ENCODE results near the gene PANK4.

PANK4 gene

DNA sequence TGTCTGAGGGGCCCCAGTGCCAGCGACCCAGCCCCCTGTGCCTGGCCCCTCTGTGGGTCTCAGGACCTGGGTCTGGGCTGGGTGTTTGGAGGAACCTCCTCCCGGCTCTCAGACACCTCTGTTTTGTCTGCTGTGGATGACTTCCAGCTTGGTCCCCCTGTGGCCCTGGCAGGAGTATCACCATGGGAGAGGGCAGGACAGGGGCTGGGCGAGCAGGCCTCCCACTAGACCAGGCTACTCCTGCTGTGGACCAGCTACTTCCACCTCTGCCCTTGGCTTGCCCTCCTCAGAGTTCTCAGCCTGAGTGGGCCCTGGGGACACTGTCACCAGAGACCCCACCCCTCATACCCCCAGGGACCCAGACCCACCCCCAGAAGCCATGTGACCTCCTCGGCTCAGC, 28.5 kb downstream of the PANK4 start:
- no peak for DNase-seq (ENCODE audit: low read depth)

DNA sequence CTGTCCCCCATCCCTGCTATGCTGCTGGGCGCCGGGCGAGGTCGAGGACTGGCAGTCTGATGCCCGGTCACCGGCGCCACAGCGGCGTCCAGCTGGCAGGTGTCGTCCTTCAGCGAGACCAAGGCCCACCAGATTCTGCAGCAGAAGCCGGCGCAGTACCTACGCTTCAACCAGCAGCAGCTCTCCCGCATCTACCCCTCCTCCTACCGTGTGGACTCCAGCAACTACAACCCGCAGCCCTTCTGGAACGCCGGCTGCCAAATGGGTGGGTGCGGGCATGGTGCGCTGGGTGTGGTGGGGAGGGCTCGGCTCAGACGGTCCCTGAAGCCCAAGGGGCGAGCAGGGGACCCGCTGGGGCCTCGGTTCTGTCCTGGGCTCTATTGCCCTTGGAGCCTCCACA, 29.6 kb downstream of the PANK4 start:
- DNase-seq (ENCODE audit: low read depth): no peak

DNA sequence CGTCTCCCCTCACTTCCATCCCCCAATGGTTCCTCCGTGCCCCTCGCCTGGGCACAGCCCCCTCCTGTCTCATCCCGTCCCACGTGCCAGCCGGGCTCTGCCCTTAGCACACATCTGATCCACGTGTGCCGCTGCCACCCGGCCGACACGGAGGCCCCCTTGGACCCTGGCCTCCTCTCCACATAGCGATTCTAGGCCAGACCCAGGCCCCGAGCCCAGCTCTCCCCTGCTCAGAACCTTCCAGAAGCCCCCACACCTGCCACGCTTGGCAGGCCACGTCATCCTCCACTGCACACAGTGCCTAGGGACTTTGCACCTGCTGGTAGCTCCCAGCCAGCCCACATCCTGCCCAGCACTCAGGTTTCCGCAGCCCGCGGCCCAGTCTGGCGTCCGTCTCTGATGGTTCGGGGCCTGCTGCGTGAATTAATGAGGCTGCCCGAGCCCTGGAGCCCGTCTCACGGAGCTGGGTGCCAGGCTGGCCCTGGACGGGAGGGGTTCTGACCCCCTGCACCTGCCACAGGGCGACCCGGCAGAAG, 30.2 kb downstream of the PANK4 start:
- no peak for DNase-seq (ENCODE audit: low read depth)

DNA sequence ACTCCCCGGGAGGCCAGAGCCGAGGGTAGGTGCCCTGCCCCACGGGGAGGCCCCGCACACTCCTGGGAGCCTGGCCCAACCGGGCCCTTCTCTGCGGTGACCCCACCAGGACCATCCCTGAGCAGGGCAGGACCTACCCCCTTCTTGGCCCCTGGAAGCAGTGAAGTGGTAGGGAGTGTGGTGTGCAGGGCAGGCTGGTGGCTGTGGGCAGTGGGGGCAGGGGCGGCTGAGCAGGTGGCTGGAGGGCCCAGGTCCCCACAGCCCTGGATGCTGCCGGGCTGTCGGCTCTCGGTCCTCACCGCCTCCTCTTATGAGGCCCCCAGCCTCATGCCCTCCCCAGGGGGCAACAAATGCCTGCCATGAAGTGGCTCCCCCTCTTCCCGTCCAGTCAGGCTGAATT, 30.9 kb downstream of the PANK4 start:
- DNase-seq (ENCODE audit: low read depth): no peak

DNA sequence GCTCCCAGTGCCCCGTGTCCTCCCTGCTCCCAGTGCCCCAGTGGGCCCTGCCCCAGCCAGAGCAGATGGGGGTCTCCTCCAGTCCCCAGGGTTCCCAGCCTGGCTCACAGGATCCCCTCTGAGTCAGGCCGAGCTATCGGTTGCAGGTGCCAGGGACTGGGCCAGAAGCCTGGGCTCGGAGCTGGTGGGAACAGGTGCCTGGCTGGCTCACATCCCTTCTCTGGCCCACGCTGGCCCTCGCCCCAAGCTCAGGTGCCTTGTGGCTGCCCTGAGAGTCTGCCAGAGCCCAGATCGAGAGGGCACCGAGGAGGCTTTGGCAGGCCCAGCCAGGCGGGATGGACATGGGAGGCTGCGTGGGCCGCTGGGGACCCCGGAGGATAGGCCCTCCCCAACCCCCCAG, 31.4 kb downstream of the PANK4 start:
- no peak for DNase-seq (ENCODE audit: low read depth)

DNA sequence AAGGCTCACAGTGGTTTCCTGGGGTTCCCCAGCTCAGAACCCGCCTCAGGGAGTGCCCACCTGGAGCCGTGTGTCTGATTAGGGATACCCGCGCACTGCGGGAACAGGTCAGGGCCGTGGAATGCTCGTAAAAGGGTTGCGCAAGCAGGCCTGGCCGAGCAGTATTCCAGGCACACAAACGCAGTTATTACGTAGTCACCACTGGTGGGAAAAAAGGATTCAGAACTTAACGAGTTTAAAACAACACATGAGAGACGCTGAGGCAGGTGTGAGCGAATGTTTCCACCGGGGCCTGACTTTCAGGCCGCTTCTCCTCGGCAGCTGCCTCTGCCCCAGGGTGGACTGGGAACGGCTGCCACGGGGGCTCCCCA, 32.1 kb downstream of the PANK4 start:
- DNase-seq (ENCODE audit: low read depth): no peak

DNA sequence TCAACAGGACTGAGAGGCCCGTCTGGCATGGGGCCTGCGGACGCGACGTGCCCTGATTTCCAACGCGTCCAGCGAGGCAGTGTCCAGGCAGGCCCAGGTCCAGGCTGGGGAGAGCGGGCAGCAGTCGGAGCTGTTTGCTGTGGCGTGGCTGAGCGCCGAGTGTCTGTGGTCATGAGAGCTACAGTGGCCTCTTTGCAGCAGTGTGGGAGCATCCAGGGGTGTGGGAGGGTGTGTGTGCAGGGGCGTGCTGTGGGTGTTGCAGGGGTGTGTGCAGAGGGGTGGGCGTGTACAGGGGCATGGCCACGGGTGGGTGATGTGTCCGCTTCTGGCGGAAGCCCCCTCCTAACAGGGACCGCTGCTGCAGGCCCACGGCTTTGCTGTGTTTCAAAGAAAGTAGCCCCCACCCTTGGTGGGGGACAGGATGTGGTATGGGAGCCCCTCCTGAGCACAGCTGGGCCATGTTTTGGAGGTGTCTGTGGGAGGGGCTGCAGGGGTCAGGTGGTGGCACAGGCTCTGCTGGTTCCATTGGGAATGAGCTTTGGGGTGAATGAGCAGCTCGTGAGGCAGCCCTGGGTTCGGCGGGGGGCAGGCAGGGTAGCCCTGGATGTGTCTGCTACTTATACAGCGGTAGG, 32.6 kb downstream of the PANK4 start:
- DNase-seq (ENCODE audit: low read depth): no peak

DNA sequence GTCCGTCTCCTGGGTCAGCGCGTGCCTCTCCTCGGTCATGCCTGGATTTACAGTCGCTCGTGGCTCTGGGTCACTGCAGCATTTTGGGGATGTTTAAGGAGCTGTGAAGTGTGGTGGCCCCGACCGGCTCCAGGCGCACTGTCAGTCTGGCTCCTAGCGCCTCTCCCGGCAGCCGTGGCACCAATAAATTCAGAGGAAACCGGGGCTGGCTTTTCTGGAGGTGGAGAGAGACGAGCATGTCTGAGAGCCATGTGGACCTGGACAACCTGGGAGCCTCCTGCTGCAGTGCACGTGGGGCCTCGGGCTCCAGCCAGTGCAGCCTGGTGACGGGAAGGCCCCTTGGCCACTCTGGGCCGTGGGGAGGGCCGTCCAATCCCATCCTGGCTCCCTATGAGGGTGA, 33.2 kb downstream of the PANK4 start:
- DNase-seq (ENCODE audit: low read depth): no peak

DNA sequence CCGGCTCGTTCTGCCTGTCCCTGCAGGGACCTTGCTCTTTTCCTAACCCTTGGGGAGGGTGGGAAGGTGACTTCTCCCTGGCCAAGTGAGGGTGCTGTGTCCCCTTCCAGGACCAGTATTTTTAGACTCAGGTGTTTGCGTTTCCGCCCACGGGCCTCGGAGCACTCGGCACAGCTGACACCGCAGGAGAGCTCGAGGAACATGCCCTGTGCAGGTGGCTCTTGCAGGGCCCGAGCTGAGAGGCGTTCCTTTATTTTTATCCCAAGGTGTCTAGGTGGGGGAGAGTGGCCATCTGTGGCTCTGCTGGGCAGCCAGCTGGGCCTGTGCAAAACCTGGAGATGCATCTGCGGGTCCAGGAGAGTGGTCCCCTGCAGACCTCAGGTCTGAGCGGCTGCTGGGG, 34.3 kb downstream of the PANK4 start:
- no peak for DNase-seq (ENCODE audit: low read depth)

DNA sequence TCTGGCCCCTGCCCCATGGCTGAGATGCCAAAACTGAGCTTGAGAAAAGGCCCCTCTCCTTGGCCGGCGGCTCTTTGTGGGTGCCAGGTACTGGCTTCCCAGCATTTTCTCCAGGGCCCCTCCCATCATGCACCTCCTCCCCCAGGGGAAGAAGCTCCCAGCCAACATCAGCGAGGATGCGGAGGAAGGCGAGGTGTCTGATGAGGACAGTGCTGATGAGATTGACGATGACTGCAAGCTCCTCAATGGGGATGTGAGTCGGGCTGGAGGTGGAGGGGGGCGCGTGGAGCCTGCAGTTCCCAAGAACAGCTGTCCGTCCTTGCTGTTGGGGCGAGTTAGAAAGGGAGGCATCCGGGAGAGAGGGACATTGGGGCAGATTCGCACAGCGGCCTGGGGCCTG, 36.8 kb downstream of the PANK4 start:
- DNase-seq (ENCODE audit: low read depth): no peak

DNA sequence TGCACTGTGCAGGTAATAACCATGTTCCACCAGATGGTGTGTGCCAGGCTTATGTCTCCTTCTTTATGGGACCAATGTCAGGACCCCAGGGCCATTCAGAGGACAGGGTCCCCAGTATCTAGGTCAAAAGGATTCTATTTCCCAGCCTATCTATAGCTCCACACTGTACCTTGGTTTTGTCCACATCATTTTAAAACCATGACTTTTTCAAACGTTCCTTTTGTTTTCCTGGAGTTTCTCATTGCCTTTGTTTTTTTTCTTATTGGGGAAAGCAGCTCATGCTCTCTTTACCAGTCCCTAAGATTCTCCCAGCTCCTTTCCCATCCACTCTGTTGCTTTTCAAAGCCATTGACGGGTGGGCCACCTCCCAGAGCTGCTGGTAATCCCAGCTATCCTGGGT, 37.7 kb downstream of the PANK4 start:
- DNase-seq (ENCODE audit: low read depth): no peak

DNA sequence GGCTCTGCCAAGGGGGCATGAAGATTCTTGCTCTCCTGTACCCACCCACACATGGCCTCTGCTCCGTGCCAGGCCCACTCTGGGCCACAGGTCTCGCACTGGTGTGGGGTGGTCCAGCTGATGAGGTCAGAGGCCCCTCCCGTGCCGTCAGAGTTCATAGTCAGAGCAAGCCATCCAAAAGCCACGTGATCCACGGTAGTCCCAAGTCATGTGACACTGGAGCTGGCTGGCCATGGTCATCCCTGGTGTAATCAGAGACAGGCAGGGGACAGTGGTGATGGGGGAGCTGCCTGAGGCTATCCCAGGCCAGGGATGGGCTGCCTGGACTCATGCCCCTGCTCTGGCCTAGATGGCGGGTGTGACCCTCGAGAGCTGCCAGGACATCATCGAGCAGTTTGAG, 39.8 kb downstream of the PANK4 start:
- DNase-seq (ENCODE audit: low read depth): no peak

DNA sequence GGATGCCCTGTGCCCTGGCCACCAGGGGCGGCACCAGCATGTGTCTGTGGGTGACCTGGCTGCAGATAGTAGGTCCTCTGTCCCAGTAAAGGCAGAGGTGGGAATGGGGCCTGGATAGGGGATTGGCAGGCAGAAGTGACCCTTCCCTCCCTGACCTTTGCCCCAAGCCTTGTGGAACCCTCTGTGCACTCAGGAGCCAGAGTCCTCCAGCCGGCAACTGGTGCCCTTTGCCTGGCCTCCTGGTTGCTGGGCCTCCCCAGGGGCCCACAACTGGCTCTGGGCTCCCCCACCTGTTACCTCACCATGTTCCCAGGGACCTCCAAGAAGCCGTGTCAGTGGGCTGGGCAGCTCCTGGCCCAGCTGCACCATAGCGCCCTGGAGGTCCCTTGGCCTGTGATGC, 40.4 kb downstream of the PANK4 start:
- DNase-seq (ENCODE audit: low read depth): no peak

DNA sequence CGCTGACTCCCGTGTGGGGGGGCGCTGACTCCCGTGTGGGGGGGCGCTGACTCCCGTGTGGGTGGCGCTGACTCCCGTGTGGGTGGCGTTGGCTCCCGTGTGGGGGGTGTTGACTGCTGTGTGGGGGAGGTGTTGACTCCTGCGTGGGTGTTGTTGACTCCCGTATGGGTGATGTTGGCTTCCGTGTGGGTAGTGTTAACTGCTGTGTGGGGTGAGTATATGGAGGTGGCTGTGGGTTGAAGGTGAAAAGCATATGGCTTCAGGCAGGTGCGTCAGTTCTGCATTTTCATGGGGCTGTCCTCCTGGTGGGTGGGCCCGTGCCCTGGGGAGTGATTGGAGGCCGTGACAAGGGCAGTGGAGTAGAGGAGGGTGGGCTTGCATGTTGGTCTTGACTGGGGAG, 42.4 kb downstream of the PANK4 start:
- DNase-seq (ENCODE audit: low read depth): no peak

DNA sequence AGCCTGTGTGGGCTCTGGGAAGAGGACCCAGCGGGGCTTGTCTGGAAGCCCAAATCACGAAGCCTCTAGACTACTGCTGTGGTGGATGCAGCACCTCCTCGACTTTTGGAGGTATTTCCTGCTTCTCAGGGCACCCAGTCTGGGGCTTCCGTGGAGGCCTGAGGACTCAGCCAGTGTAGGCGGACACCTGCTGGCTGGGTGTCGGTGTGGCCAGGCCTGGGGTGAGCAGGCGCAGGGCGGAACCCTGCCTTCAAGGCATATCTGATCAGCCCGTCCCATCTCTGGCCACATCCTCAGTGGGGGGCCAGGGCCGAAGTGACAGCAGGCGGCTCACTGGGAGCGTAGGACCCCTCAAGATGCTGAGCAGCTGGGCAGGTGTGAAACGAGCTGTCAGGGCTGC, 43.4 kb downstream of the PANK4 start:
- DNase-seq (ENCODE audit: low read depth): no peak

DNA sequence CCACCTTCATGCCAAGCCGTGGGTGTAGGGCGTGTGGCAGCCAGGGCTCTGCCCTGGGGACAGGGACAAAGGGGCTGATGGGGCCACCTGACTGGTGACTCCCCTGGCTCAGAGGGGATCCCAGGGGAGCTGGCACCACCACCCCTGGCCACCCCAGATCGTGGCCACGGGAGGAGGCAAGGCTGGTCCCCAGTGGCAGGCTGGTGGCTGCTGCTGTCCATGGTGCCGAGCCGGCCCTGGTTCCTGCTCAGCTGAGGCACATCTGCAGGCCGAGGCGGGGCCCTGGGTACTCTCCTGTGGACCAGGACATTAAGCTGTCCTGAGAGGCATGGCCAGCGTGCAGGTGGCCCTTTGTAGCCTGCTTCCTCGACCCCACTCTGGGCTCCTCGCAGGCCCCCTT, 43.8 kb downstream of the PANK4 start:
- no peak for DNase-seq (ENCODE audit: low read depth)

DNA sequence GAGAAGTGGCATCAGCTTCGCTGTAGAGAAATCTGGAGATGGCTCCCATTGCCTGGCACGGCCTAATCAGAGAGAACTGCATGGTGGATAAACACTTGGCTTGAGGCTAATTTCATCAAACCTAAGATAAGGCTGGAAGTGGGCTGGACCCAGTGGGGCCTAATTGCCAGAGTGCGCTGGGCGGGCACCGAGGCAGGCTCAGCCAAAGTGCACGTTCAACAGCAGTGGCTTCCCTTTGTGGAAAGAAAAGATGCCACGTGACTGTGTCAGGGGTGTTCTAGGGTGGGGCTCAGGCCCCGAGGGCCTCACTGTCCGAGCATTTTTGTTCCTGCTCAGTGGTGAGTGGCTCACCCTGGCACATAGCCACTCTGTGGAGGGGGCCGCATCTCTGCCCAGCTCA, 44.5 kb downstream of the PANK4 start:
- DNase-seq (ENCODE audit: low read depth): no peak

DNA sequence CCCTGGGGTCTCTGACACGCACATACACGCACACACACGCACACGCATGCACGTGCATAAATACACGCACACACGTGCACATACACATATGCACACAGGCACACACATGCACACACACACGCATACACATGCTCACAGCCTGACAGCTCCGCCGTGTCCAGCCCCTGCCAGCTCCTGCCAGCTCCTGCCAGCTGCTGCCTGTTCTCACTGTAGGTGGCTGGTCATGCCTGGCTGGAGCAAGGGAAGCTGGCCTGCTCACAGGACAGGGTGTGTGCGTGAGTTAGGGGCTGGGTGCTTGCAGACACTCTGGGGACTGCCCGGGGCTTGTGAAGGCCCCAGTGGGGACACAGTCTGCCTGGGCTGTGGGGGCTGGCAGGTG, 45.4 kb downstream of the PANK4 start:
- no peak for DNase-seq (ENCODE audit: low read depth)

DNA sequence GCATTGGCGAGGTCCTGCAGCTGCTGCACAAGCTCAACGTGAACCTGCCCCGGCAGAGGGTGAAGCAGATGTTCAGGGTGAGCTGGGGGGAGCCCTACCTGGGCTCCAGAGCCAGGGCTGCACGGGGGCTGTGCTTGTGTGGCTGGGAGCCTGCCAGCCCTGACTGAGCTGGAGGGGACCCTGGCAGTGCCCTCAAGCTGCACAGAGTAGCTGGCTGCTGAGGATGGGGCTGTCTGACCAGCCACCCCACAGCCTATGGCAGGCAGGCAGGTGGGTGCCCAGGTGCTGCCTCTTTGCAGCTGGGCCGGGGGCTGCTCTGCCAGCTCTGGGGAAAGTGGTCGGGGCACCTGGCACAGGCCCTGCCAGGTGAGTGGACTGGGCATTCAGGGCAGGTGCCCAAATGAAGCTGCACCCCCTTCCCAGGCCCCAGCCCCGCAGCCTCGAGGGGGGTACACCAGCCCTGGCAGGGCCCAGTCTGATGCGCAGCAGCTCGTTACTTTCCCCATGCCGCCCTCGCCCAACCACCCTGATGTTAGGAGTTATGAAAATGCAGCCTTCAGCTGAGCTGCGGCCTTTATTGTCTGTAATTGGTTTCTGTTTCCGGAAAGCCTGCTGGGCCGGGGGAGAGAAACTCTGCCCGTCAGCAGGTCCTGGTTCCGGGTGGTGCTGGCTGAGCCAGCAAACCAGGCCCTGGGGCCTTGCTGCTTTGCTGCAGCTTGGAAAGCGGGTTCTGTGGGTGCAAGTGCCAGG, 46.0 kb downstream of the PANK4 start:
- no peak for DNase-seq (ENCODE audit: low read depth)

DNA sequence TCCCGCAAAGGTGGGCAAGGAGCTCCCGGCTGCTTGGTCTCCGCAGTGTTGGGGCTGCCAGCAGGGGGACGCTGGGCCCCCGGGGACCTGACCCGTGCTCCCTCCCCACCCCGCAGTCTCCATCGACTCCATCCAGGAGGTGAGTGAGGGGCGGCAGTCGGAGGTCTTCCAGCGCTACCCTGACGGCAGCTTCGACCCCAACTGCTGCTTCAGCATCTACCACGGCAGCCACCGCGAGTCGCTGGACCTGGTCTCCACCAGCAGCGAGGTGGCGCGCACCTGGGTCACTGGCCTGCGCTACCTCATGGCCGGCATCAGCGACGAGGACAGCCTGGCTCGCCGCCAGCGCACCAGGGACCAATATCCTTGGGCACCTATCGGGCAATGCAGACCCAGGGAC, 46.8 kb downstream of the PANK4 start:
- DNase-seq (ENCODE audit: low read depth): no peak

DNA sequence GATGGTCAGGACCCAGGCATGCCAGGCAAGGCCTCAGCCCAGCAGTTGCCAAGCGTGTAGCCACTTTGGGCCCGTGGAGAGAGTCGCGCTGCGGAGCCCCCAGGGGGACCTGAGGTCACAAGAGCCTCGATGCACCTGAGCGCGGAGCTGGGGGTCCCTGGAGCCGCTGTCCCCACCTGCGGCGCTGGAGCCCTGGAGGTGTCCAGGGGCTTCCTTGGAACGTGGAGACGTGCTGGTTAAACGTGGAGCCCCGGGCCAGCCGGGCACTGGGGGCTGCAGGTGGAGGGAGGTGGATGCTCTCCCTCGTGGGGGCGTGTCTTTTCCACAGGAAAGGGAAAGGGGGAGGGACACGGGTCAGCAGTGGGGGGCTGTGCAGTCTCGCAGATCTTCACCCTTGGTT, 47.2 kb downstream of the PANK4 start:
- no peak for DNase-seq (ENCODE audit: low read depth)

DNA sequence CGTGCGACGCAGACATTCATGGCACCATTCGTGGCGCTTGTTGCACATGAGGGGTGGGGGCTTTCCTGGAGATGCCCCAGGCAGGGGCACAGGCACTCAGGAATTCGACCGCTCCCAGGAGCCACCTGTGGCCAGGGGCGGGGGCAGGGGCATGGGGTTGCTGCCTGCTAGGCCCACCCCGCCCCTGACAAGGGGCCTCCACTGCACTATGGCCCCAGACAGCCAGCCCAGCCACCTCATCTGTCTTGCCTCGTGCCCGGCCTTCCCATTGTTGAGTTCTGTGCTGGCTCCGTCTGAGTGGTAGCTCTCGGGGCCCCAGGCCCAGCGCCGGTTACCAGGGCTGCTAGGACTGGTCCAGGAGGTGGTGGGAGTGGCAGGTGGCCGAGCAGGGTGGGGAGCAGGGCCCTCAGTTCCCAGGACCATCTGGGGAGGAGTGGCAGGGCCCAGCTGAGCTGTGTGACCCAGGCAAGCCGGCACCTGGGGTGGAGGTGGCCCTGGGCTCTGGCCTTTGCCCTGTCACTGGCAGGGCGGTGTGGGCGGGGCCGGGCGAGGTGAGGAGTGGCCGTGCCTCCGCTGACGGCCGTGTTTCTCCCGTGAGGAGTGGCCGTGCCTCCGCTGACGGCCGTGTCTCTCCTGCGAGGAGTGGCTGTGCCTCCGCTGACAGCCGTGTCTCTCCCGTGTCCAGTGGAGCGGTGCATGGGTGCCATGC, 48.5 kb downstream of the PANK4 start:
- no peak for DNase-seq (ENCODE audit: low read depth)

DNA sequence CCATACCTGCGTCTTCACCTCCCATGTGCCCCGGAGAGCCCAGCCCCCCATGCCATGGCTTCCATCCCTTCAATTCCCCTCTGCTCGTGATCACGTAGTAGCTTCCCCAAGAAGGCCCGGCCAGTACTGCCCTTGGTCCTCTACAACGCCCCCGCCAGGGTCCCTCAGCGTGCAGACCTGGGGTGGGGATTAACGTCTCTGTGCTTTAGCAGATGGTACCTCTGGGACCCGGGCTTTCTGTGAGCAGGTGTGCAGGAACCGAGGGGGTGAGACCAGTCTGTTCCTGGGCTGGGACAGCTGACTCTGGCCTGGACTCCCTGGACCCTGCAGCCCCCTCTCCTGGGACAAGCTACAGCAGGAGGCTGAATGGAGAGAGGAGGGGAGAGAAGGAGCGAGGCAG, 49.1 kb downstream of the PANK4 start:
- DNase-seq (ENCODE audit: low read depth): no peak
